ENCODE data around the gene TBPL1.
A peak's percentile ranks its signal among the peaks of the same experiment; 100 is the strongest.

TBPL1 gene

DNA sequence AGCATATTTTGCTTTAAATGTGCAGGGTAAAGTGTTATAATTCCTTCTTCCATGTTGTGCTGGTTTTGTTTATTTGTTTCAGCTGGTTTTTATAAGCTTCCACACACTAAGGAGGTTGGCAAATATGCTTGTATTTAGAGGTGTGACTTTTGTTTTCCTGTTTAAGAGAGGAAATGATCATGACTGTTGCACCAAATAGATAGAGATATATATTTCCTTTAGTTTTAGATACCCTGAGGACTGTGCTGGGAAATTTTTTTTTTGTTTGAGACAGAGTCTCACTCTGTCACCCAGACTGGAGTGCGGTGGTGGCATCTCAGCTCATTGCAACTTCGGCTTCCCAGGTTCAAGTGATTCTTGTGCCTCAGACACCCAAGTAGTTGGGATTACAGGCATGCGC is 5.8 kb downstream of the TBPL1 start:
- TF ChIP-seq, protein P1, sequence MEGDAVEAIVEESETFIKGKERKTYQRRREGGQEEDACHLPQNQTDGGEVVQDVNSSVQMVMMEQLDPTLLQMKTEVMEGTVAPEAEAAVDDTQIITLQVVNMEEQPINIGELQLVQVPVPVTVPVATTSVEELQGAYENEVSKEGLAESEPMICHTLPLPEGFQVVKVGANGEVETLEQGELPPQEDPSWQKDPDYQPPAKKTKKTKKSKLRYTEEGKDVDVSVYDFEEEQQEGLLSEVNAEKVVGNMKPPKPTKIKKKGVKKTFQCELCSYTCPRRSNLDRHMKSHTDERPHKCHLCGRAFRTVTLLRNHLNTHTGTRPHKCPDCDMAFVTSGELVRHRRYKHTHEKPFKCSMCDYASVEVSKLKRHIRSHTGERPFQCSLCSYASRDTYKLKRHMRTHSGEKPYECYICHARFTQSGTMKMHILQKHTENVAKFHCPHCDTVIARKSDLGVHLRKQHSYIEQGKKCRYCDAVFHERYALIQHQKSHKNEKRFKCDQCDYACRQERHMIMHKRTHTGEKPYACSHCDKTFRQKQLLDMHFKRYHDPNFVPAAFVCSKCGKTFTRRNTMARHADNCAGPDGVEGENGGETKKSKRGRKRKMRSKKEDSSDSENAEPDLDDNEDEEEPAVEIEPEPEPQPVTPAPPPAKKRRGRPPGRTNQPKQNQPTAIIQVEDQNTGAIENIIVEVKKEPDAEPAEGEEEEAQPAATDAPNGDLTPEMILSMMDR (IDR thresholded peaks at IDR 0.05; ENCODE audit: low read length, missing control alignments), result no peak
- no peak overlapping the region for H3K4me3 ChIP-seq (replicated peaks; ENCODE audit: low read depth, low read length)
- DNase-seq (ENCODE audit: low read depth), result no peak

GRCh38 chr6:133959667-133960368 is 6.8 kb downstream of the TBPL1 start:
- H3K4me3 ChIP-seq (replicated peaks; ENCODE audit: low read depth, low read length), result no peak overlapping the region
- no peak for DNase-seq (ENCODE audit: low read depth)
- TF ChIP-seq, protein P1 (IDR thresholded peaks at IDR 0.05; ENCODE audit: low read length, missing control alignments), result no peak

GRCh38 chr6:133961831-133962230 is 8.8 kb downstream of the TBPL1 start:
- TF ChIP-seq, protein P1 (IDR thresholded peaks at IDR 0.05; ENCODE audit: low read length, missing control alignments), result no peak
- no peak overlapping the region for H3K4me3 ChIP-seq (replicated peaks; ENCODE audit: low read depth, low read length)
- no peak for DNase-seq (ENCODE audit: low read depth)

DNA sequence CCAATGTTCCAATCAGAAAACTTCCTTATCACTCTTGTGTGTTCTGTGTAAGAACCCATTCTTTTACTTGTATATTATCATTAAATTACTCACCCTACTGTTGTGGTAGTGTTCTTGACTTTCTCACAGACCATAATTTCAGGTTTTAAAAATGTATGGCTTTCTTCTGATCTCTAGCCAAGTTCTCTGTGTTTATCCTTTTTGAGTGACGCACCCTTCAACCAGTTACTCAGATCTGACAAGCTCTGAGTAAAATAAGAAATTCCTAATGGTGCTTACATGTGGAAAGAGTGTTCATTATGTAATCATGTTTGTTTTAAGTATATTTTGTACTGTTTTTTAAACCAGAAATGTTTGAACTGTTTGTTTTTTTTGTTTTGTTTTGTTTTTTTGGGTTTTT is 11.0 kb downstream of the TBPL1 start:
- no peak overlapping the region for H3K4me3 ChIP-seq (replicated peaks; ENCODE audit: low read depth, low read length)
- peak; percentile 83 for DNase-seq (ENCODE audit: low read depth)
- TF ChIP-seq, protein P1 (IDR thresholded peaks at IDR 0.05; ENCODE audit: low read length, missing control alignments), result no peak

GRCh38 chr6:133964702-133965101 is 11.7 kb downstream of the TBPL1 start:
- DNase-seq (ENCODE audit: low read depth), result no peak
- H3K4me3 ChIP-seq (replicated peaks; ENCODE audit: low read depth, low read length), result no peak overlapping the region
- TF ChIP-seq, protein P1 (IDR thresholded peaks at IDR 0.05; ENCODE audit: low read length, missing control alignments), result no peak

- DNase-seq (ENCODE audit: low read depth), result no peak
- TF ChIP-seq, protein P1 (IDR thresholded peaks at IDR 0.05; ENCODE audit: low read length, missing control alignments), result no peak
- no peak overlapping the region for H3K4me3 ChIP-seq (replicated peaks; ENCODE audit: low read depth, low read length)
Measured at GRCh38 chr6:133965817-133966360, 12.9 kb downstream of the TBPL1 start.
